ENCODE measurements around the gene ADARB2.

The ADARB2 gene

GRCh38 chr10:1422275-1422674, 315.1 kb downstream of the ADARB2 start:
- TF ChIP-seq CTCF (IDR thresholded peaks at IDR 0.05; ENCODE audit: insufficient read depth, low read length, missing control alignments), result no peak
- DNase-seq (ENCODE audit: low read depth, low spot score), result no peak
- H3K4me3 ChIP-seq (ENCODE audit: low read depth, low read length), result no peak overlapping the region
- ChIA-PET CTCF (no interaction called here), POLR2A (no interaction called here)

GRCh38 chr10:1420661-1421362, 316.5 kb downstream of the ADARB2 start:
- H3K4me3 ChIP-seq (ENCODE audit: low read depth, low read length), result no peak overlapping the region
- CTCF ChIA-PET, result no interaction called here
- peak; percentile 28 for TF ChIP-seq CTCF (IDR thresholded peaks at IDR 0.05; ENCODE audit: insufficient read depth, low read length, missing control alignments)
- POLR2A ChIA-PET, result no interaction called here
- DNase-seq (ENCODE audit: low read depth, low spot score), result no peak

- no peak overlapping the region for H3K4me3 ChIP-seq (ENCODE audit: low read depth, low read length)
- CTCF ChIA-PET, result no interaction called here
Measured at GRCh38 chr10:1419796-1420610, 317.3 kb downstream of the ADARB2 start.

DNA sequence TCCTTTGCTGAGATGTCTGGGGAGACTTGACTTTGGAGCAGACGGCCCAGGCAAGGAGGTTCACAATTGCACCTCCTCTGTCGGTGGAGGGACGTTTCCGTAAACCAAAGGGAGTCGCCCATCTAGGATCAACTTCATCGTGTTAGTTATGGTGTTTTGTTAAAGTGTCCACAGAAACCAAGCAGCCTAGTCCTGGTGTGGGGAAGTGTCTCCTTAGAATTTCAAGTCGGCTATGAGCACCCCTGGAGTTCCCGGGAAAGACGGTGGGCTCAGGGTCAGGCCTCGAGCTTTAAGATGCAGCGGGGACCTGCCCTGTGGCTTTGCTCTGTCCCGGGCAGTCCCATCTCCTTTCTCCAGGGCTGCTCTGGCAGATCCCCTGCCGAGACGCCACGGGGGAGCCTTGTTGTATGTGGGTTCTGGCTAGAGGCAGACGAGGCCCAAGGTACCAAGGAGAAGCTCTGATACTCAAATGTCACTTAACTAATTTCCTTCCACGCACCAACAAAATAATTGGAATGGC, 319.2 kb downstream of the ADARB2 start:
- H3K4me3 ChIP-seq (ENCODE audit: low read depth, low read length), result no peak overlapping the region
- no peak for DNase-seq (ENCODE audit: low read depth, low spot score)
- no peak for TF ChIP-seq CTCF (IDR thresholded peaks at IDR 0.05; ENCODE audit: insufficient read depth, low read length, missing control alignments)
- ChIA-PET POLR2A (no interaction called here), CTCF (no interaction called here)

More at GRCh38 chr10:1419796-1420610, 317.3 kb downstream of the ADARB2 start:
- POLR2A ChIA-PET, result no interaction called here
- no peak for TF ChIP-seq CTCF (IDR thresholded peaks at IDR 0.05; ENCODE audit: insufficient read depth, low read length, missing control alignments)
- no peak for DNase-seq (ENCODE audit: low read depth, low spot score)

GRCh38 chr10:1417574-1417973, 319.8 kb downstream of the ADARB2 start:
- CTCF ChIA-PET, result no interaction called here
- DNase-seq (ENCODE audit: low read depth, low spot score), result no peak
- POLR2A ChIA-PET, result no interaction called here
- H3K4me3 ChIP-seq (ENCODE audit: low read depth, low read length), result no peak overlapping the region
- TF ChIP-seq CTCF (IDR thresholded peaks at IDR 0.05; ENCODE audit: insufficient read depth, low read length, missing control alignments), result no peak

- no peak for TF ChIP-seq CTCF (IDR thresholded peaks at IDR 0.05; ENCODE audit: insufficient read depth, low read length, missing control alignments)
- no peak overlapping the region for H3K4me3 ChIP-seq (ENCODE audit: low read depth, low read length)
- CTCF ChIA-PET, result no interaction called here
- no peak for DNase-seq (ENCODE audit: low read depth, low spot score)
- POLR2A ChIA-PET, result no interaction called here
Measured at GRCh38 chr10:1416456-1417037, 320.8 kb downstream of the ADARB2 start.

All from AG04449 (cell line).